GM12892 (cell line): Measurements from ENCODE around the gene UBASH3B.

Source experiments
- DNase-seq: peaks from one replicate; pipeline ENCODE4 v3.0.0; 2011; ENCODE audit not compliant: insufficient read length
- FAIRE-seq: peaks from 2 replicates; lab custom pipeline; 2011; peaks lifted over from hg19 to GRCh38; lab: Jason Lieb, UNC
- POLR2A ChIP-seq: IDR thresholded peaks from 2 replicates; pipeline ENCODE4 v1.6.1; 2011; ENCODE audit warnings: low read depth, low read length, control low read depth
- POLR2AphosphoS5 ChIP-seq: IDR thresholded peaks from 2 replicates; pipeline ENCODE4 v1.6.1; 2011; ENCODE audit warnings: low read depth, low read length, control low read depth
- TAF1 ChIP-seq: IDR thresholded peaks from 2 replicates; pipeline ENCODE4 v1.6.1; 2011; ENCODE audit warnings: low read depth, mild to moderate bottlenecking, control low read depth, low read length, borderline replicate concordance

The UBASH3B gene

GRCh38 chr11:122664188-122664587 is 8.7 kb downstream of the UBASH3B start:
- FAIRE-seq: no peak
- DNase-seq: no peak
- TF ChIP-seq TAF1 (no peak), POLR2AphosphoS5 (no peak), POLR2A (no peak)

- DNase-seq: no peak
- FAIRE-seq: peak; percentile 75
- TF ChIP-seq POLR2A (no peak), TAF1 (no peak), POLR2AphosphoS5 (no peak)
Measured at GRCh38 chr11:122665861-122666260, 10.3 kb downstream of the UBASH3B start.

GRCh38 chr11:122666743-122667142 is 11.2 kb downstream of the UBASH3B start:
- FAIRE-seq (no peak), DNase-seq (no peak)
- TF ChIP-seq TAF1 (no peak), POLR2AphosphoS5 (no peak), POLR2A (no peak)

GRCh38 chr11:122668562-122669090 is 13.1 kb downstream of the UBASH3B start:
- no peak for DNase-seq
- FAIRE-seq: peak; percentile 86
- TF ChIP-seq POLR2AphosphoS5 (no peak), TAF1 (no peak), POLR2A (no peak)

GRCh38 chr11:122670131-122670530 is 14.6 kb downstream of the UBASH3B start:
- TF ChIP-seq POLR2A: no peak
- TF ChIP-seq TAF1: no peak
- TF ChIP-seq POLR2AphosphoS5: no peak
- no peak for DNase-seq
- FAIRE-seq: peak; percentile 85

GRCh38 chr11:122671400-122671891 is 15.9 kb downstream of the UBASH3B start:
- TF ChIP-seq TAF1 (no peak), POLR2A (no peak), POLR2AphosphoS5 (no peak)
- FAIRE-seq (peak; percentile 57), DNase-seq (no peak)

- FAIRE-seq (no peak), DNase-seq (no peak)
- TF ChIP-seq POLR2A (no peak), POLR2AphosphoS5 (no peak), TAF1 (no peak)
Measured at GRCh38 chr11:122672892-122673291, 17.4 kb downstream of the UBASH3B start.

- FAIRE-seq: no peak
- DNase-seq: no peak
- TF ChIP-seq POLR2A (no peak), POLR2AphosphoS5 (no peak), TAF1 (no peak)
Measured at GRCh38 chr11:122673701-122674100, 18.2 kb downstream of the UBASH3B start.

GRCh38 chr11:122676638-122677037 is 21.1 kb downstream of the UBASH3B start:
- DNase-seq (no peak), FAIRE-seq (no peak)
- TF ChIP-seq POLR2A: no peak
- no peak for TF ChIP-seq POLR2AphosphoS5
- no peak for TF ChIP-seq TAF1

GRCh38 chr11:122677256-122677655 is 21.7 kb downstream of the UBASH3B start:
- FAIRE-seq (peak; percentile 56), DNase-seq (no peak)
- TF ChIP-seq POLR2AphosphoS5: no peak
- TF ChIP-seq TAF1: no peak
- TF ChIP-seq POLR2A: no peak

- no peak for TF ChIP-seq POLR2AphosphoS5
- TF ChIP-seq POLR2A: no peak
- TF ChIP-seq TAF1: no peak
- no peak for DNase-seq
- FAIRE-seq: peak; percentile 65
Measured at GRCh38 chr11:122678406-122678805, 22.9 kb downstream of the UBASH3B start.

GRCh38 chr11:122679466-122679865 is 23.9 kb downstream of the UBASH3B start:
- FAIRE-seq: no peak
- TF ChIP-seq POLR2AphosphoS5: no peak
- TF ChIP-seq TAF1: no peak
- no peak for TF ChIP-seq POLR2A

GRCh38 chr11:122681070-122681469 is 25.5 kb downstream of the UBASH3B start:
- FAIRE-seq: peak; percentile 56

More at GRCh38 chr11:122679466-122679865, 23.9 kb downstream of the UBASH3B start:
- no peak for DNase-seq

More at GRCh38 chr11:122681070-122681469, 25.5 kb downstream of the UBASH3B start:
- no peak for DNase-seq
- no peak for TF ChIP-seq TAF1
- no peak for TF ChIP-seq POLR2A
- no peak for TF ChIP-seq POLR2AphosphoS5
